Stimulated activated CD4-positive, alpha-beta T cell treated with anti-CD3 and anti-CD28 coated beads, TNF-alpha, amount 100 ng/mL, for 24 hours (primary cell): Measurements from ENCODE around the gene ACSBG1.
"Not testable (repeated sequence)": the region's sequence is repeated elsewhere in the genome, so short reads cannot be mapped to it uniquely, and the experiment has no call there.

ENCODE experiments used
- DNase-seq, 3 experiments: peaks; one replicate each; pipeline ENCODE4 v3.0.0-alpha.2; 2020; ENCODE audit warnings: low read depth in 3 of 3

ACSBG1 gene

GRCh38 chr15:78249131-78249530, 14.8 kb upstream of the ACSBG1 start:
- no peak for DNase-seq

- DNase-seq: no peak
Measured at GRCh38 chr15:78247911-78248310, 13.5 kb upstream of the ACSBG1 start.

- not testable (repeated sequence) for DNase-seq
Measured at GRCh38 chr15:78245976-78246620, 11.7 kb upstream of the ACSBG1 start.

GRCh38 chr15:78245392-78245791, 11.0 kb upstream of the ACSBG1 start:
- DNase-seq: not testable (repeated sequence)

- DNase-seq: no peak
Measured at GRCh38 chr15:78244893-78245292, 10.5 kb upstream of the ACSBG1 start.

- no peak for DNase-seq
Measured at GRCh38 chr15:78244101-78244500, 9.7 kb upstream of the ACSBG1 start.

- DNase-seq: no peak
Measured at GRCh38 chr15:78243491-78243941, 9.2 kb upstream of the ACSBG1 start.

GRCh38 chr15:78243058-78243457, 8.7 kb upstream of the ACSBG1 start:
- DNase-seq: no peak

- peak in 1 of 3 experiments; percentile 7 for DNase-seq
Measured at GRCh38 chr15:78242128-78242527, 7.8 kb upstream of the ACSBG1 start.

- DNase-seq: peak; percentile 62 to 85 (median 72)
Measured at GRCh38 chr15:78241017-78241416, 6.7 kb upstream of the ACSBG1 start.

- DNase-seq: no peak
Measured at GRCh38 chr15:78239811-78240210, 5.4 kb upstream of the ACSBG1 start.

GRCh38 chr15:78237146-78237545, 2.8 kb upstream of the ACSBG1 start:
- no peak for DNase-seq

GRCh38 chr15:78236491-78236890, 2.1 kb upstream of the ACSBG1 start:
- DNase-seq: no peak

GRCh38 chr15:78233496-78233895, 869 bp downstream of the ACSBG1 start:
- no peak for DNase-seq

GRCh38 chr15:78232951-78233350, 1.4 kb downstream of the ACSBG1 start:
- DNase-seq: no peak

- no peak for DNase-seq
Measured at GRCh38 chr15:78229431-78230406, 4.6 kb downstream of the ACSBG1 start.

- no peak for DNase-seq
Measured at GRCh38 chr15:78228356-78228996, 5.9 kb downstream of the ACSBG1 start.

- DNase-seq: no peak
Measured at GRCh38 chr15:78225783-78226541, 8.4 kb downstream of the ACSBG1 start.

- DNase-seq: no peak
Measured at GRCh38 chr15:78224023-78224411, 10.3 kb downstream of the ACSBG1 start.

- no peak for DNase-seq
Measured at GRCh38 chr15:78223396-78224022, 10.9 kb downstream of the ACSBG1 start.

GRCh38 chr15:78222745-78223395, 11.5 kb downstream of the ACSBG1 start:
- no peak for DNase-seq
